WTC11 (cell line): ENCODE results near the gene NFIX. TPM values are rescaled to one million over a fixed set of nuclear protein-coding genes. Genes with fewer than 3 reads are reported as not detected.

Experiments
- ATAC-seq: fragments of 200-7000 bp; cut with Tn5 transposase; 2 replicates; pipeline ENCODE4 v1.10.0; 2021; ENCODE audit warnings: mild to moderate bottlenecking, moderate library complexity
- CTCF ChIA-PET: fragments of 300-600 bp; sonication (Branson Sonifier 250); formaldehyde crosslinking; loops from one replicate; lab custom pipeline; 2021; ENCODE audit warnings: antibody characterized with exemption; lab: Charles Lee
- POLR2A ChIA-PET: fragments of 350-600 bp; sonication (Branson Sonifier 250); formaldehyde crosslinking; loops from one replicate; lab custom pipeline; 2021; ENCODE audit warnings: antibody characterized with exemption; lab: Charles Lee
- DNase-seq: peaks from one replicate; pipeline ENCODE4 v3.0.0; 2021; ENCODE audit warnings: low spot score
- H3K27ac Mint-ChIP-seq: 2 replicates; pipeline ENCODE4 v1.8.0; 2021; ENCODE audit warnings: mixed read lengths
- H3K27me3 Mint-ChIP-seq: 2 replicates; pipeline ENCODE4 v1.8.0; 2021; ENCODE audit warnings: low read depth, mild to moderate bottlenecking, moderate library complexity, mixed read lengths
- H3K36me3 Mint-ChIP-seq: 2 replicates; pipeline ENCODE4 v1.8.0; 2021; ENCODE audit warnings: mixed read lengths
- H3K4me1 Mint-ChIP-seq: 2 replicates; pipeline ENCODE4 v1.8.0; 2022; ENCODE audit warnings: mixed read lengths
- H3K4me3 Mint-ChIP-seq: 2 replicates; pipeline ENCODE4 v1.8.0; 2021; ENCODE audit warnings: mild to moderate bottlenecking, moderate library complexity, mixed read lengths
- H3K9me3 Mint-ChIP-seq: 2 replicates; pipeline ENCODE4 v1.8.0; 2021; ENCODE audit warnings: mixed read lengths
- ATF2 ChIP-seq: sonication (generic); formaldehyde crosslinking; IDR thresholded peaks from 2 replicates; pipeline ENCODE4 v1.8.1; 2022; ENCODE audit warnings: low read depth, missing genetic modification reagents, borderline replicate concordance
- ATF6 ChIP-seq: sonication (generic); formaldehyde crosslinking; IDR thresholded peaks from 2 replicates; pipeline ENCODE4 v1.8.1; 2023; ENCODE audit warnings: mild to moderate bottlenecking, missing genetic modification reagents
- CDX4 ChIP-seq: fragments of 250-450 bp; sonication (Bioruptor Pico); IDR thresholded peaks from 2 replicates; pipeline ENCODE4 v1.9.0; 2021; ENCODE audit warnings: moderate library complexity, mild to moderate bottlenecking, inconsistent platforms, borderline replicate concordance
- FOXK1 ChIP-seq: sonication (generic); formaldehyde crosslinking; IDR thresholded peaks from 2 replicates; pipeline ENCODE4 v1.8.0; 2022; ENCODE audit warnings: mild to moderate bottlenecking, moderate library complexity, missing genetic modification reagents
- JUN ChIP-seq: sonication (generic); formaldehyde crosslinking; IDR thresholded peaks from 2 replicates; pipeline ENCODE4 v1.8.0; 2023; ENCODE audit warnings: mild to moderate bottlenecking, missing genetic modification reagents
- KAT7 ChIP-seq: sonication (generic); formaldehyde crosslinking; IDR thresholded peaks from 2 replicates; pipeline ENCODE4 v1.8.1; 2023; ENCODE audit warnings: missing genetic modification reagents, mild to moderate bottlenecking, borderline replicate concordance
- PRDM15 ChIP-seq: sonication (generic); formaldehyde crosslinking; IDR thresholded peaks from 2 replicates; pipeline ENCODE4 v1.8.0; 2022; ENCODE audit warnings: missing genetic modification reagents
- PRRX2 ChIP-seq: fragments of 250-450 bp; sonication (Bioruptor Pico); IDR thresholded peaks from 2 replicates; pipeline ENCODE4 v1.8.0; 2021; ENCODE audit warnings: mild to moderate bottlenecking
- SMAD4 ChIP-seq: sonication (generic); formaldehyde crosslinking; IDR thresholded peaks from 2 replicates; pipeline ENCODE4 v1.8.0; 2022; ENCODE audit warnings: mild to moderate bottlenecking, missing genetic modification reagents
- SOX15 ChIP-seq: fragments of 250-450 bp; sonication (Bioruptor Pico); IDR thresholded peaks from 2 replicates; pipeline ENCODE4 v1.9.0; 2021; ENCODE audit warnings: mild to moderate bottlenecking
- TEAD1 ChIP-seq: sonication (generic); formaldehyde crosslinking; IDR thresholded peaks from 2 replicates; pipeline ENCODE4 v1.8.0; 2022; ENCODE audit warnings: mild to moderate bottlenecking, missing genetic modification reagents
- USF1 ChIP-seq: sonication (generic); formaldehyde crosslinking; IDR thresholded peaks from 2 replicates; pipeline ENCODE4 v1.8.0; 2022; ENCODE audit warnings: mild to moderate bottlenecking, missing genetic modification reagents
- USF2 ChIP-seq: sonication (generic); formaldehyde crosslinking; IDR thresholded peaks from 2 replicates; pipeline ENCODE4 v1.8.1; 2023; ENCODE audit warnings: mild to moderate bottlenecking, missing genetic modification reagents, moderate library complexity
- ZBTB43 ChIP-seq: sonication (generic); formaldehyde crosslinking; IDR thresholded peaks from 2 replicates; pipeline ENCODE4 v1.8.1; 2023; ENCODE audit warnings: mild to moderate bottlenecking, missing genetic modification reagents
- ZNF121 ChIP-seq: sonication (generic); formaldehyde crosslinking; IDR thresholded peaks from 2 replicates; pipeline ENCODE4 v1.8.0; 2023; ENCODE audit warnings: missing genetic modification reagents
- ZNF219 ChIP-seq: sonication (generic); formaldehyde crosslinking; IDR thresholded peaks from 2 replicates; pipeline ENCODE4 v1.8.0; 2023; ENCODE audit warnings: missing genetic modification reagents, mild to moderate bottlenecking, borderline replicate concordance
- ZNF396 ChIP-seq: fragments of 250-450 bp; sonication (Bioruptor Pico); IDR thresholded peaks from 2 replicates; pipeline ENCODE4 v1.8.0; 2021; ENCODE audit warnings: mild to moderate bottlenecking, moderate library complexity, borderline replicate concordance
- ZNF532 ChIP-seq: fragments of 250-450 bp; sonication (Bioruptor Pico); IDR thresholded peaks from 2 replicates; pipeline ENCODE4 v1.9.0; 2021; ENCODE audit warnings: mild to moderate bottlenecking, borderline replicate concordance
- total RNA-seq: library from RNA; stranded (reverse); gene quantifications from 3 replicates; pipeline ENCODE4 v1.2.3, GENCODE V29; 2021

The NFIX gene
- total RNA-seq, 1 experiment from 2014 or later = 1.4 TPM

GRCh38 chr19:13054626-13055212, 59.4 kb downstream of the NFIX start:
- Mint-ChIP-seq H3K27ac (no peak overlapping the region), H3K4me3 (peak overlapping the region; percentile 41), H3K4me1 (peaks cover 63% of the 10 kb centered on the region), H3K9me3 (no peaks in the 10 kb centered on the region), H3K36me3 (no peaks in the 10 kb centered on the region), H3K27me3 (peaks cover 100% of the 10 kb centered on the region)
- no peak for ATAC-seq
- ChIA-PET POLR2A (interaction anchor here (1.0 to 1.7 kb wide), 3 partner anchors 12 to 89 kb away, joined by 3 to 5 read pairs (median 3); no protein-coding TSS in a partner anchor), CTCF (interaction anchor here (1.0 to 12.4 kb wide), 19 partner anchors 11 to 170 kb away, joined by 3 to 294 read pairs (median 6); partner anchors contain the start of gene GCDH)
- TF ChIP-seq ATF6 (CRISPR knock-in tag) = no peak
- TF ChIP-seq ZNF532 (CRISPR knock-in tag) = no peak
- TF ChIP-seq ATF2 = no peak
- TF ChIP-seq USF2 (CRISPR knock-in tag) = no peak
- TF ChIP-seq USF1 (CRISPR knock-in tag) = no peak
- no peak for TF ChIP-seq ZBTB43 (CRISPR knock-in tag)
- TF ChIP-seq PRDM15 (CRISPR knock-in tag) = no peak
- TF ChIP-seq PRRX2 (CRISPR knock-in tag) = no peak
- no peak for TF ChIP-seq ZNF121
- TF ChIP-seq SOX15 (CRISPR knock-in tag) = no peak
- TF ChIP-seq KAT7 (CRISPR knock-in tag) = no peak
- no peak for TF ChIP-seq CDX4 (CRISPR knock-in tag)
- no peak for TF ChIP-seq ZNF396
- TF ChIP-seq FOXK1 (CRISPR knock-in tag) = no peak
- TF ChIP-seq ZNF219 (CRISPR knock-in tag) = no peak
- no peak for TF ChIP-seq TEAD1 (CRISPR knock-in tag)
- no peak for TF ChIP-seq SMAD4 (CRISPR knock-in tag)
- no peak for TF ChIP-seq JUN (CRISPR knock-in tag)
- no peak for DNase-seq
